Neuronal stem cell (in vitro differentiated cells): ENCODE results near the gene KBTBD3. TPM values are rescaled to one million over a fixed set of nuclear protein-coding genes. Genes with fewer than 3 reads are reported as not detected.

Experiments used
- DNase-seq: peaks from one replicate; pipeline ENCODE4 v3.0.0-alpha.2; 2013; ENCODE audit warnings: low spot score
- H2AFZ ChIP-seq: one replicate; pipeline ENCODE4 v1.6.1; 2013; ENCODE audit warnings: mild to moderate bottlenecking, low read length, inconsistent platforms
- H2AK5ac ChIP-seq: 2 replicates; pipeline ENCODE4 v1.6.1; 2013; ENCODE audit warnings: low read depth, mild to moderate bottlenecking, inconsistent platforms, low read length, moderate library complexity, mixed read lengths
- H2BK120ac ChIP-seq: 2 replicates; pipeline ENCODE4 v1.6.1; 2013; ENCODE audit warnings: low read depth, mild to moderate bottlenecking, inconsistent platforms, low read length, moderate library complexity, mixed read lengths
- H2BK12ac ChIP-seq: one replicate; pipeline ENCODE4 v1.6.1; 2013; ENCODE audit warnings: low read length, inconsistent platforms
- H2BK15ac ChIP-seq: 2 replicates; pipeline ENCODE4 v1.6.1; 2013; ENCODE audit warnings: mild to moderate bottlenecking, low read length, inconsistent platforms, mixed read lengths
- H2BK5ac ChIP-seq: one replicate; pipeline ENCODE4 v1.6.1; 2013; ENCODE audit warnings: inconsistent platforms, mild to moderate bottlenecking, low read length, moderate library complexity
- H3K14ac ChIP-seq: one replicate; pipeline ENCODE4 v1.6.1; 2013; ENCODE audit warnings: low read length, inconsistent platforms
- H3K18ac ChIP-seq: 2 replicates; pipeline ENCODE4 v1.6.1; 2013; ENCODE audit warnings: low read length, inconsistent platforms
- H3K23ac ChIP-seq: 2 replicates; pipeline ENCODE4 v1.6.1; 2013; ENCODE audit warnings: low read depth, mild to moderate bottlenecking, mixed read lengths, low read length, inconsistent platforms; ENCODE audit not compliant: poor library complexity
- H3K27ac ChIP-seq: replicated peaks from 3 replicates; pipeline ENCODE4 v1.5.1; 2013; ENCODE audit warnings: low read length, inconsistent platforms
- H3K27me3 ChIP-seq, 3 experiments: 2 replicates each; pipeline ENCODE4 v1.6.1; 2013; ENCODE audit warnings: low read length in 3 of 3, mild to moderate bottlenecking in 2 of 3, inconsistent platforms in 1 of 3, low read depth in 1 of 3, mixed read lengths in 1 of 3, moderate library complexity in 1 of 3; ENCODE audit not compliant: control insufficient read depth in 3 of 3, insufficient read depth in 3 of 3
- H3K36me3 ChIP-seq, 2 donors: replicated peaks in 1 of 2; 2 replicates each; pipeline ENCODE4 v1.6.1; 2013; ENCODE audit warnings: low read length in 2 of 2; ENCODE audit not compliant: control insufficient read depth in 2 of 2, insufficient read depth in 2 of 2
- H3K4ac ChIP-seq: 2 replicates; pipeline ENCODE4 v1.6.1; 2013; ENCODE audit warnings: inconsistent platforms, mild to moderate bottlenecking, low read length, moderate library complexity
- H3K4me1 ChIP-seq, 2 donors: 1 replicate in 1 of 2; 2 replicates in 1 of 2; pipeline ENCODE4 v1.6.1; 2013; ENCODE audit warnings: low read length in 2 of 2, low read depth in 1 of 2; ENCODE audit not compliant: control insufficient read depth in 2 of 2, insufficient read depth in 1 of 2
- H3K4me2 ChIP-seq: one replicate; pipeline ENCODE4 v1.6.1; 2013; ENCODE audit warnings: mild to moderate bottlenecking, low read length, inconsistent platforms; ENCODE audit not compliant: insufficient read depth, poor library complexity, severe bottlenecking
- H3K4me3 ChIP-seq, 2 donors: 2 replicates each; pipeline ENCODE4 v1.5.1; 2013; ENCODE audit warnings: low read length in 2 of 2, mild to moderate bottlenecking in 2 of 2, inconsistent platforms in 1 of 2, moderate library complexity in 1 of 2
- H3K79me1 ChIP-seq: one replicate; pipeline ENCODE4 v1.6.1; 2013; ENCODE audit warnings: low read depth, mild to moderate bottlenecking, inconsistent platforms, low read length, moderate library complexity
- H3K9ac ChIP-seq: one replicate; pipeline ENCODE4 v1.6.1; 2013; ENCODE audit warnings: mild to moderate bottlenecking, low read depth, low read length, inconsistent platforms; ENCODE audit not compliant: poor library complexity
- H3K9me3 ChIP-seq, 2 donors: replicated peaks in 1 of 2; 2 replicates each; pipeline versions ENCODE3 to v1.6.1; 2013; ENCODE audit warnings: low read length in 2 of 2, mild to moderate bottlenecking in 2 of 2, inconsistent platforms in 1 of 2, low read depth in 1 of 2, mixed read lengths in 1 of 2, moderate library complexity in 1 of 2; ENCODE audit not compliant: control insufficient read depth in 2 of 2, insufficient read depth in 1 of 2
- H4K8ac ChIP-seq: one replicate; pipeline ENCODE4 v1.6.1; 2013; ENCODE audit warnings: low read depth, mild to moderate bottlenecking, inconsistent platforms, low read length, moderate library complexity
- H4K91ac ChIP-seq: one replicate; pipeline ENCODE4 v1.6.1; 2013; ENCODE audit warnings: low read length, low read depth, mild to moderate bottlenecking, inconsistent platforms; ENCODE audit not compliant: poor library complexity
- WGBS, 2 donors: extraction: QIAGEN DNeasy Blood & Tissue Kit; methylation state at CpG; one replicate each; pipeline ENCODE4 v1.1.7; 2013; ENCODE audit warnings: missing lambda C conversion rate in 2 of 2, mixed read lengths in 1 of 2; ENCODE audit not compliant: insufficient read length in 2 of 2, insufficient replicate concordance in 1 of 2; ENCODE audit errors: extremely low coverage in 2 of 2; 5-methylcytosine and 5-hydroxymethylcytosine counted together
- polyA plus RNA-seq, 2 experiments: library from polyadenylated mRNA; stranded (reverse); fragments of 200-250 nt; gene quantifications; one replicate each; pipeline ENCODE4 v1.2.3, GENCODE V29; 2013

Gene KBTBD3
- 3.9 TPM for polyA plus RNA-seq (2013, experiment 1 of 2)
- polyA plus RNA-seq (2013, experiment 2 of 2): 4.0 TPM

DNA sequence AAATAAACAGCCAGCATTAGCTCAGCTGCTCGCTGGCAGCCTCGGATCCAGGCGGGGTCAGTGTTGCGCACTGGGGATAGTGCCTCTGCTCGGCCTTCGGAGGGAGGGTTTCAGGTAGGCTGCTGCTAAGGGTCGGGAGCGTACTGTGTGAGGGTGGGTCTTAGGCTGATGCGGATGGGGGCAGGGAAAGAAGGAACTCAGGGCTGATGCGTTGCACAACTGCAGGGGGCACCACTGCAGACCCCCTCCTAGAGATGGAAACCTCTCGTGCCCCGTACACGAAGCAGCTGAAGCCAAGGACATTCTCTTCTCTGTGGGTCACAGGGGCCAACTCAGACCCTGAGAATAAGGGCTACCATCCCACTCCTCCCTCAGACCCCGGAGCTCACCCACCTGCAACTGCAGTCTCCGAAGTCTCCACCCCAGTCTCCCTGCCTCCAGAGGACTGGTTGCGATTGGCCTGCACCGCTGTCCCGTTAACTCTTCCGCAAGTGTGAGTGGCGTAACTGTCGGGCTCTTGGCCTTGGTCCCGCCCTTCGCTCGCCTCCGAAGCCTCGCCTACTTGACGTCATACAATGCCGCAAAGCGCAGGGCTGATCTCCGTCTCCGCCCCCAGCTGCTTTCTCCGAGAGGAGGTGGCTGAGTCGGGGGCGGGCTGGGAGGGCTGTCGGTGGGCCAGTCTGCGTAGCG is at the start of gene KBTBD3:
KBTBD3 (minus strand) TSS at position 429 of the 690 bp plus-strand sequence. CDS start 18,250 bp downstream, outside the sequence.
- Histone ChIP-seq H4K8ac (peak within 1 kb of the TSS; percentile 53), H3K14ac (peak within 1 kb of the TSS; percentile 100), H3K9me3 (peaks cover 0 to 9% of the 10 kb centered on the region in 2 donors), H4K91ac (no peak within 1 kb of the TSS), H3K4me1 (peaks cover 3 to 6% of the 10 kb centered on the region in 2 donors), H2BK12ac (no peak within 1 kb of the TSS), H3K23ac (peak within 1 kb of the TSS; percentile 99), H2BK5ac (peak within 1 kb of the TSS; percentile 96), H3K79me1 (peaks cover 5% of the 10 kb centered on the region), H2BK15ac (no peak within 1 kb of the TSS), H3K4ac (no peak within 1 kb of the TSS), H3K9ac (peak within 1 kb of the TSS; percentile 100), H2AFZ (peak within 1 kb of the TSS; percentile 91), H3K18ac (peak within 1 kb of the TSS; percentile 100), H3K4me3 (peak within 1 kb of the TSS; percentile 80 to 90), H3K36me3 (peaks cover 3 to 31% of the 10 kb centered on the region in 2 donors), H3K4me2 (peak within 1 kb of the TSS; percentile 64), H2BK120ac (peak within 1 kb of the TSS; percentile 88), H3K27ac (peak within 1 kb of the TSS; percentile 94), H2AK5ac (peak within 1 kb of the TSS; percentile 96), H3K27me3 (no peaks in the 10 kb centered on the region)
- peak; percentile 98 for DNase-seq
- WGBS, 2 donors: no CpG with 5 or more reads among the region's 37 CpGs

- Histone ChIP-seq H3K9ac (no peak overlapping the region), H2BK15ac (no peak overlapping the region), H4K8ac (no peak overlapping the region), H3K14ac (no peak overlapping the region), H4K91ac (no peak overlapping the region), H3K4me3 (no peak overlapping the region), H3K27me3 (no peaks in the 10 kb centered on the region), H3K4ac (no peak overlapping the region), H2BK5ac (no peak overlapping the region), H3K9me3 (no peaks in the 10 kb centered on the region), H2AFZ (no peak overlapping the region), H3K23ac (no peak overlapping the region), H2BK120ac (no peak overlapping the region), H2AK5ac (no peak overlapping the region), H3K18ac (no peak overlapping the region), H3K27ac (no peak overlapping the region), H3K36me3 (no peaks in the 10 kb centered on the region), H3K4me2 (no peak overlapping the region), H2BK12ac (no peak overlapping the region), H3K4me1 (no peaks in the 10 kb centered on the region), H3K79me1 (no peaks in the 10 kb centered on the region)
- WGBS, 2 donors: 100% methylated on average over 1 of the region's 6 CpGs
- no peak for DNase-seq
Observed at GRCh38 chr11:106121570-106122320, 44.6 kb upstream of the KBTBD3 start.

GRCh38 chr11:106105986-106106385 is 28.8 kb upstream of the KBTBD3 start:
- no peaks in the 10 kb centered on the region for H3K9me3 ChIP-seq
- no peak overlapping the region for H3K18ac ChIP-seq
- H4K91ac ChIP-seq: no peak overlapping the region
- no peaks in the 10 kb centered on the region for H3K4me1 ChIP-seq
- H3K27ac ChIP-seq: no peak overlapping the region
- no CpG with 5 or more reads among the region's 6 CpGs for WGBS, 2 donors
- no peak overlapping the region for H3K4me2 ChIP-seq
- DNase-seq: no peak
- no peak overlapping the region for H3K4me3 ChIP-seq
- no peak overlapping the region for H2BK15ac ChIP-seq
- H2BK5ac ChIP-seq: no peak overlapping the region
- no peak overlapping the region for H2AK5ac ChIP-seq
- no peak overlapping the region for H3K23ac ChIP-seq
- no peak overlapping the region for H3K4ac ChIP-seq
- no peak overlapping the region for H3K14ac ChIP-seq
- no peak overlapping the region for H3K9ac ChIP-seq
- H3K79me1 ChIP-seq: no peaks in the 10 kb centered on the region
- no peaks in the 10 kb centered on the region for H3K36me3 ChIP-seq
- H2BK120ac ChIP-seq: no peak overlapping the region
- H4K8ac ChIP-seq: no peak overlapping the region
- H3K27me3 ChIP-seq: no peaks in the 10 kb centered on the region
- H2BK12ac ChIP-seq: no peak overlapping the region
- no peak overlapping the region for H2AFZ ChIP-seq

DNA sequence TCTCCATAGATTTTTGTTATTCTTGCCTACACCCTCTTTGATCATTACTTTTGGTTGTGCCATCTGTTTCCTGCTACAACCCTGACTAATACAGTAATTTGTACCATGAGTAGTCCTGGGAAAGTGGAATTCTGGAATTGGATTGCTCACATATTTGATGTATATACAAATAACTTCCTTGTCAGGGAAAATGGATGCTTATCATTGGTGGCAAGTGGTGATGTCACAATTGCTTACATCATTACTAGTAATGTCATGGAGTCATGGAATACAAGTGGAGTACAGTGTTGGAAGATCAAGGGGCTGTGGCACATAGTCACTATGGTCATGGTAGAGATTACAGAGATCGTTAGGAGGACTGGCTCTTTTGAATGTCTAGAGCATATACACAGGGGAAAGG is 24.7 kb upstream of the KBTBD3 start:
- no peak overlapping the region for H3K23ac ChIP-seq
- no peaks in the 10 kb centered on the region for H3K4me1 ChIP-seq
- no CpG with 5 or more reads among the region's 1 CpG for WGBS, 2 donors
- no peaks in the 10 kb centered on the region for H3K79me1 ChIP-seq
- H3K9me3 ChIP-seq: no peaks in the 10 kb centered on the region
- no peak for DNase-seq
- H3K27ac ChIP-seq: no peak overlapping the region
- H2BK5ac ChIP-seq: no peak overlapping the region
- no peak overlapping the region for H3K4me3 ChIP-seq
- H2BK120ac ChIP-seq: no peak overlapping the region
- no peak overlapping the region for H3K4ac ChIP-seq
- no peak overlapping the region for H4K91ac ChIP-seq
- H2BK15ac ChIP-seq: no peak overlapping the region
- no peaks in the 10 kb centered on the region for H3K27me3 ChIP-seq
- H3K14ac ChIP-seq: no peak overlapping the region
- H3K18ac ChIP-seq: no peak overlapping the region
- H2BK12ac ChIP-seq: no peak overlapping the region
- no peak overlapping the region for H2AK5ac ChIP-seq
- H3K4me2 ChIP-seq: no peak overlapping the region
- H2AFZ ChIP-seq: no peak overlapping the region
- peaks cover 2 to 33% of the 10 kb centered on the region in 2 donors for H3K36me3 ChIP-seq
- no peak overlapping the region for H4K8ac ChIP-seq
- no peak overlapping the region for H3K9ac ChIP-seq
